GM12872 (cell line): ENCODE results near the gene CABP2.

ENCODE experiments used
- TF ChIP-seq, protein P1 (sequence below): IDR thresholded peaks from 3 replicates; pipeline ENCODE4 v1.5.1; 2011; ENCODE audit warnings: low read depth, mild to moderate bottlenecking, low read length, moderate library complexity; ENCODE audit not compliant: insufficient read depth

CABP2 gene

GRCh38 chr11:67558084-67558772, 35.0 kb upstream of the CABP2 start:
- TF ChIP-seq, protein P1, sequence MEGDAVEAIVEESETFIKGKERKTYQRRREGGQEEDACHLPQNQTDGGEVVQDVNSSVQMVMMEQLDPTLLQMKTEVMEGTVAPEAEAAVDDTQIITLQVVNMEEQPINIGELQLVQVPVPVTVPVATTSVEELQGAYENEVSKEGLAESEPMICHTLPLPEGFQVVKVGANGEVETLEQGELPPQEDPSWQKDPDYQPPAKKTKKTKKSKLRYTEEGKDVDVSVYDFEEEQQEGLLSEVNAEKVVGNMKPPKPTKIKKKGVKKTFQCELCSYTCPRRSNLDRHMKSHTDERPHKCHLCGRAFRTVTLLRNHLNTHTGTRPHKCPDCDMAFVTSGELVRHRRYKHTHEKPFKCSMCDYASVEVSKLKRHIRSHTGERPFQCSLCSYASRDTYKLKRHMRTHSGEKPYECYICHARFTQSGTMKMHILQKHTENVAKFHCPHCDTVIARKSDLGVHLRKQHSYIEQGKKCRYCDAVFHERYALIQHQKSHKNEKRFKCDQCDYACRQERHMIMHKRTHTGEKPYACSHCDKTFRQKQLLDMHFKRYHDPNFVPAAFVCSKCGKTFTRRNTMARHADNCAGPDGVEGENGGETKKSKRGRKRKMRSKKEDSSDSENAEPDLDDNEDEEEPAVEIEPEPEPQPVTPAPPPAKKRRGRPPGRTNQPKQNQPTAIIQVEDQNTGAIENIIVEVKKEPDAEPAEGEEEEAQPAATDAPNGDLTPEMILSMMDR: no peak

DNA sequence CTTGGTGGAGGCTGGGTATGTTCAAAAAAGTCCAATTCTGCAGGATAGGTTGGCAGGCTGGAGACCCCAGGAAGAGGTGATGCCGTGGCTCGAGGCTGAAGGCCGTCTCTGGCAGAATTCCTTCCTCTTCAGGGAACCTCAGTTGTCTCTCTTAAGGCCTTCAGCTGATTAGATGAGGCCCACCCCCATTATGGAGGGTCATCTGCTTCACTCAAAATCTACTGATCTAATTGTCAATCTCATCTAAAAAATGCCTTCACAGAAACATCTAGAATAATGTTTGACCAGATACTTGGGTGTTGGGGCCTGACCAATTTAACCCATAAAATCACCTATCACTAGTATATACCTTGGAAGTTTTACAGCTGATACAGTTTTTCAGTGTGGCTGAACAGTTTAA, 33.0 kb upstream of the CABP2 start:
- TF ChIP-seq, protein P1: no peak

- TF ChIP-seq, protein P1: no peak
Measured at GRCh38 chr11:67551127-67551526, 27.9 kb upstream of the CABP2 start.

GRCh38 chr11:67548555-67549110, 25.4 kb upstream of the CABP2 start:
- TF ChIP-seq, protein P1: no peak

DNA sequence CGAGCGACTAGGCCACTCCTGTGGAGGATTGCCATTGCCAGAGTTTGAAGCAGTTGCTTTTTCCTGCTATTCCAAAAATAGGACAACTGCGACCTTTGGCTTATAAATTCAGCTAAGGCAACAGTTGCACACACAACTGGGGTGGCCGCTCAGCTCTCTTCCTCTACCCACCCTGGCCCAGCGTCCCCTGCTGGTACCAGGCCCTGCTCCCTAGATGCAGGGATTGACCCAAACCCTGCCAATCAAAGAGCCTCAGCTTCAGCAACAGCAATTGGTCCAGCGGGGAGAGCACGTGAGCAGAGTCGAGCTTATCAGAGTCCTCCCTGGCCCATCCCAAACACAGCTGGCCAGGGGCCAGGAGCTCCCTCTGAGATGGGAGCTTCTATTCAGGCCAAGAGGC, 22.0 kb upstream of the CABP2 start:
- TF ChIP-seq, protein P1: no peak

DNA sequence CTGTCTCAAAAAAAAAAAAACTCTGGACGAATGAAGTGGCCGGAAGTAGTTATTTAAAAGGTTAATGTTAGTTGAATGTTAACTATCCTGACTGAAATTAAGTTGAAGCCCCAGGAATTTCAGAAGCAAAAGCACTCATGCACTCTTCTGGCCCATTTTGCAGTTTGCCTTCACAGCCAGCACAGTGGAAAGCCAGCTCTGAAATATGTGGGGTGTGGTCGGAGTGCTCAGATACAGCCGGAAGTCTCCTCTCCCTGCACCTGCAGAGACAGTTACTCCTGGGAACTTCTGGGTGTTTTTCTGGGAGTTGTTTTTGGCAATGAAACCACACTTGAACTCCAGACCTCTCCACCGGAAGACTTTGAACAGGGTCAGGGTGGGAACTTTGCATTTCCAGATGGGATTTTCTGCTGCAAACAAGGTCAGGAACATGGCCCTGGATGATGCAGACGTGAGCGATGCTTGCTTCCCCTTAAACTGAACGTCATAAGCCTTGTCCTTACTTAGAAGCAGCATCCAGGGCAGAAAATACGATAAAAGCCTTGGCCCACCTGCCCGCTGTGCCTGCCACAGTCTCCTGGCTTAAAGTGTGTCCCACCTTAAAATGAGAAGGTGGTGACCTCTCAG, 21.5 kb upstream of the CABP2 start:
- TF ChIP-seq, protein P1: no peak

GRCh38 chr11:67543585-67543984, 20.3 kb upstream of the CABP2 start:
- TF ChIP-seq, protein P1: no peak
